Measurements from ENCODE around the gene OR4N5.

The OR4N5 gene

DNA sequence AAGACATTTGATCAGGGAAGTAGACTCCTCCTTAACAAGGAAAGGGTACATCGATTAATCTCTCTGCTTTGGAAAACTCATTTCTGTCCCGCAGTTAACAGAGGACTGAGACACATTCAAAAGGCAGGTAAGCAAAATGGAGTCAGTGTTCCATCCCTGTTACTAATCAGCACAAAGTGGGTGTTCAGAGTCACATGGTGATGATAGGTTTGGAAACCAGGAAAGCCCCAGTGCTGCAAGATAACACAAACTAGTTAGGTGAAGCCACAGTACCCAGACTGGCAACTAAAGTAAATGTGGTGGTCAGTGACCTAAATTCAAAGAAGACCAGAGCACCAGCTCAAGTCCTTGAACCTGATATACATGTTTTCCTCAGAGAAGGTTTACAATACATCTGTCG is 26.3 kb upstream of the OR4N5 start:
- Histone ChIP-seq H3K4me2 (ENCODE audit: low read length) (no peak overlapping the region), H3K36me3 (ENCODE audit: control insufficient read depth, insufficient read depth, low read length) (no peaks in the 10 kb centered on the region), H3K4me1 (no peaks in the 10 kb centered on the region), H3K79me2 (no peaks in the 10 kb centered on the region), H3K4me3 (ENCODE audit: low read depth, low read length) (no peak overlapping the region), H3K27ac (no peak overlapping the region), H3K27me3 (ENCODE audit: control insufficient read depth, insufficient read depth, low read length) (no peaks in the 10 kb centered on the region), H2AFZ (no peak overlapping the region), H3K9ac (no peak overlapping the region), H3K9me3 (ENCODE audit: control insufficient read depth, low read length) (no peaks in the 10 kb centered on the region)
- TF ChIP-seq CTCF (IDR thresholded peaks at IDR 0.05), result no peak

- H3K36me3 ChIP-seq (ENCODE audit: control insufficient read depth, insufficient read depth, low read length), result no peaks in the 10 kb centered on the region
- no peaks in the 10 kb centered on the region for H3K79me2 ChIP-seq
- no peaks in the 10 kb centered on the region for H3K9me3 ChIP-seq (ENCODE audit: control insufficient read depth, low read length)
- H3K4me1 ChIP-seq, result no peaks in the 10 kb centered on the region
- H3K27ac ChIP-seq, result no peak overlapping the region
- no peak for TF ChIP-seq CTCF (IDR thresholded peaks at IDR 0.05)
- no peaks in the 10 kb centered on the region for H3K27me3 ChIP-seq (ENCODE audit: control insufficient read depth, insufficient read depth, low read length)
- no peak overlapping the region for H3K9ac ChIP-seq
- no peak overlapping the region for H3K4me2 ChIP-seq (ENCODE audit: low read length)
- H2AFZ ChIP-seq, result no peak overlapping the region
- no peak overlapping the region for H3K4me3 ChIP-seq (ENCODE audit: low read depth, low read length)
Measured at GRCh38 chr14:20116748-20117147, 21.9 kb upstream of the OR4N5 start.

DNA sequence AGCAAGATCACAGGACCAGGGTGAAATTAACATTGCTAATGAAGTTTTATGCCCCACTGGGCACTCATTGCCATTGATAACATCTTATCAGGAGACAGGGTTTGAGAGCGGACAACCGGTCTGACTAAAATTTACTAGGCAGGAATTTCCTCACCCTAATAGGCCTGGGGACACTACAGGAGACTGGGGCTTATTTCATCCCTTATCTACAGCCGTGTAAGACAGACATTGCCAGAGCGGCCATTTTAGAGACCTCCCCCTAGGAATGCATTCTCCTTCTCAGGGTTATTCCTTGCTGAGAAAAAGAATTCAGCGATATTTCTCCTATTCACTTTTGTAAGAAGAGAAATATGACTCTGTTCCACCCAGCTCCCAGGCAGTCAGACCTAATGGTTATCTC is 19.8 kb upstream of the OR4N5 start:
- Histone ChIP-seq H2AFZ (no peak overlapping the region), H3K27me3 (ENCODE audit: control insufficient read depth, insufficient read depth, low read length) (no peaks in the 10 kb centered on the region), H3K4me3 (ENCODE audit: low read depth, low read length) (no peak overlapping the region), H3K36me3 (ENCODE audit: control insufficient read depth, insufficient read depth, low read length) (no peaks in the 10 kb centered on the region), H3K9me3 (ENCODE audit: control insufficient read depth, low read length) (no peaks in the 10 kb centered on the region), H3K4me1 (no peaks in the 10 kb centered on the region), H3K9ac (no peak overlapping the region), H3K4me2 (ENCODE audit: low read length) (no peak overlapping the region), H3K27ac (no peak overlapping the region), H3K79me2 (no peaks in the 10 kb centered on the region)
- no peak for TF ChIP-seq CTCF (IDR thresholded peaks at IDR 0.05)

- no peaks in the 10 kb centered on the region for H3K9me3 ChIP-seq (ENCODE audit: control insufficient read depth, low read length)
- H3K36me3 ChIP-seq (ENCODE audit: control insufficient read depth, insufficient read depth, low read length), result no peaks in the 10 kb centered on the region
- no peaks in the 10 kb centered on the region for H3K79me2 ChIP-seq
- no peaks in the 10 kb centered on the region for H3K4me1 ChIP-seq
- H3K27ac ChIP-seq, result no peak overlapping the region
- H3K4me3 ChIP-seq (ENCODE audit: low read depth, low read length), result no peak overlapping the region
- H3K4me2 ChIP-seq (ENCODE audit: low read length), result no peak overlapping the region
- TF ChIP-seq CTCF (IDR thresholded peaks at IDR 0.05), result no peak
- H2AFZ ChIP-seq, result no peak overlapping the region
- H3K9ac ChIP-seq, result no peak overlapping the region
- H3K27me3 ChIP-seq (ENCODE audit: control insufficient read depth, insufficient read depth, low read length), result no peaks in the 10 kb centered on the region
Measured at GRCh38 chr14:20143911-20144310, 5.3 kb downstream of the OR4N5 start.

GRCh38 chr14:20144820-20145219 is 6.2 kb downstream of the OR4N5 start:
- no peak overlapping the region for H3K4me3 ChIP-seq (ENCODE audit: low read depth, low read length)
- no peaks in the 10 kb centered on the region for H3K9me3 ChIP-seq (ENCODE audit: control insufficient read depth, low read length)
- H3K4me1 ChIP-seq, result no peaks in the 10 kb centered on the region
- H3K9ac ChIP-seq, result no peak overlapping the region
- no peaks in the 10 kb centered on the region for H3K27me3 ChIP-seq (ENCODE audit: control insufficient read depth, insufficient read depth, low read length)
- no peak overlapping the region for H3K27ac ChIP-seq
- TF ChIP-seq CTCF (IDR thresholded peaks at IDR 0.05), result no peak
- no peak overlapping the region for H3K4me2 ChIP-seq (ENCODE audit: low read length)
- no peak overlapping the region for H2AFZ ChIP-seq
- H3K36me3 ChIP-seq (ENCODE audit: control insufficient read depth, insufficient read depth, low read length), result no peaks in the 10 kb centered on the region
- no peaks in the 10 kb centered on the region for H3K79me2 ChIP-seq
